HG02798 (cell line): ENCODE measurements around the gene WIPF3.
"Not testable (repeated sequence)": the region's sequence is repeated elsewhere in the genome, so short reads cannot be mapped to it uniquely, and the experiment has no call there.

ENCODE experiments used
- ATAC-seq: cut with Tn5 transposase; IDR thresholded peaks from one replicate; pipeline ENCODE4 v1.9.1; 2021; ENCODE audit warnings: mild to moderate bottlenecking; ENCODE audit not compliant: unreplicated experiment, poor library complexity

Gene WIPF3

DNA sequence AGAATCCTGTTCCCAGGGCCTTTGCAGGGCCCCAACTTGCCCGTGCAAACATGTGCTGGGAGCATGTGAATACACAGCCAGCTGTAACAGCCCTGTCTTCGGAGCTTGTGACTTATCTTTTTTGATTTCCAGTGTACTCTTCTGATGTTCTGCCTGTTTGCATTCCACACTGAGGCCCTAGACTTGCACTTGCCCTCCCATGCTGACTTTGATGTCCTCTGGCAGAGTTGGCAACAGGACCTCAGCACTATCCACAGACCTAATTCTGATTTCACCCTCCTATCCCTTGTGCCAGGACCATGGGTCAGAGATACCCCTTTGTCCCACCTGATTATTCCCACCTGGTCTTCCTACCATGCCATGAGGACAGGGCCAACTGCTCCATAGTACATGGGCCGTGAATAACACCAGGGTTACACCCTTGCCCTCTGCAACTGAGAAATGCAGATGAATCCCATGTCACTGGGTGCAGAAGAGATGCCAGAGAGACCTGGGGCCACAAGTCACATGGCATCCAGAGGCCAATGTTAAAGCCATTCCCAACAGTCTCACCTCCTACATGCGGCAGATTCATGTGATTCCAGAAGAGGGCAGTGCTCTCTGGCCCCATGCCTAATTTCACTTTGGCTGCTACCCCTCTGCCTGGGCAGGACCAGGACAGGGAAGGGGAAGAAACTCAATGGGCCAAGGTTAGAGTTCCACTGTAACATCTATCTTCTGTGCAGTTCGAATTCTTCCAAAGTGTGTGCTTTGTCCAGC lies 140.3 kb downstream of the WIPF3 start:
- no peak for ATAC-seq

DNA sequence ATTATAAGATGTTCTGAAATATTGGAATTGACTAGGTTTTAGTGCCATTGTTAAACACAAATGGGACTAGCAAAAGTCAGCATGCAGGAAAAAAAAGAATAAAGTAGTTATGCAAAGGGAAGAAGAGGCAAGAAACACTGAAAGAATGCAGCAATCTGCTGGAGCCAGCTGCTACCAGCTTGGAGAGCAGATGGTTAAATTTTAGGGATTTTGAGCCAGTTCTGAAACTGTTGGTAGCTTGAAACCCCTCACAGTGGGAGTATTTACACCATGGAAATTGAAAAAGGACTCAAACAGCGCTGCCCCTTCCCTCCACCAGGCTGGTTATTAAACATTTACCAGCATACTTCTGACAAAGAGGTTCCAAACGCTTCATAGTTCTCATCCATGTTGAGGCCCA lies 142.3 kb downstream of the WIPF3 start:
- no peak for ATAC-seq

DNA sequence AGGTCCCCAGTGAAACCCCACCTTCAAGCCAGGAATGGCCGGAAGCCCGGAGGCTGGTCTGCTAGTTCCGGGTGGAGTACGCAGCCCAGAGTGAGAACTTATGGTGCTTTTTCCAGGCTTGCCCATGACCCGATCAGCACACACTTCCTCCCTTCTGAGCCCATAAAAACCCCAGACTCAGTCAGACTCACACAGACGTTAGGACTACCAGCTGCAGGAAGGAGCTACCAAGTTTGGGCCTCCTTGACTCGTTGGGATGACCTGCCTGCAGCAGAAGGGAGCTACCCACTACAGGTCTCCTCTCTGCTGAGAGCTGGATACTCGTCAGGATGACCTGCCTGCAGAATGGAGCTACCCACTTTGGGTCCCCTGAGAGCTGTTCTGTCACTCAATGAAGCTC lies 144.2 kb downstream of the WIPF3 start:
- ATAC-seq, result no peak

GRCh38 chr7:29951206-29951605 lies 144.9 kb downstream of the WIPF3 start:
- no peak for ATAC-seq

- no peak for ATAC-seq
Observed at GRCh38 chr7:29953726-29954347, 147.5 kb downstream of the WIPF3 start.

GRCh38 chr7:29955075-29955792 lies 148.9 kb downstream of the WIPF3 start:
- ATAC-seq, result no peak

DNA sequence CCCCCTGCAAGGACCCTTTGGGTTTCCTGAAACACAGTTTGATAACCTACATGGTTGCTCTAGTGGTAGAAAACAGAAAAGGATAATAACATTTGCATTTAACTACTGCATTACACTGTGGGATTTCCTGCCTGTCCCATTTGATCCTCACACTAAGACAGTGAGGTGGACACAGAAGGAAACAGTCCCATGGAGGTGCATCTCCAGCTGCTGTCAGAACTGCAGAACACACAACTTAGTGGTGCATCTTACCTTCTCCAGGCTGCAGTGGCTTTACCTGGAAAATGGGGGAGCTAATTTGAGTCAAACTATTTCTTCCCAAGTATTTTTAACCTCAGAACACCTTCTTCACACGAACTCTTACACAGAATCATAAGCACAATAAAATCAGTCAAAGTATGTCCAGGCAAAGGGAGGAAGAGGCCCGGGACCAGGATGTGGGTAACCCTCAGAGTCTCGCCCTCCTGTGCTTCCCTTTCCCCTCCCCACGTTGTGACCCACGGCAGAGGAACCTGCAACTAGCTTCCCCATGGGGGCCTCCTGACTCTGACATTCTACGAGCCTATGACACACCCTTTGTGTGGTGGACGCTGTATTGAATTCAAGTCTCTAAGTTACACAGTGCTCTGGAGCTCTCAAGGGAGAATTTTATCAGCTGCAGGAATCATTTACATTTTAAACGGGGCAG lies 149.6 kb downstream of the WIPF3 start:
- ATAC-seq, result peak; percentile 73

GRCh38 chr7:29956487-29956836 lies 150.2 kb downstream of the WIPF3 start:
- ATAC-seq, result peak; percentile 12

GRCh38 chr7:29957521-29958310 lies 151.4 kb downstream of the WIPF3 start:
- no peak for ATAC-seq

- ATAC-seq, result no peak
Observed at GRCh38 chr7:29958667-29959358, 152.5 kb downstream of the WIPF3 start.

- ATAC-seq, result not testable (repeated sequence)
Observed at GRCh38 chr7:29961611-29962010, 155.3 kb downstream of the WIPF3 start.

- ATAC-seq, result no peak
Observed at GRCh38 chr7:29962035-29962434, 155.7 kb downstream of the WIPF3 start.

GRCh38 chr7:29965030-29965429 lies 158.7 kb downstream of the WIPF3 start:
- no peak for ATAC-seq
